Mucosa of rectum (tissue), 2 donors: ENCODE measurements around the gene C1QA.

Experiments used
- H3K27ac ChIP-seq, 2 donors: one replicate each; pipeline ENCODE4 v1.7.0; 2013; ENCODE audit warnings: inconsistent platforms in 2 of 2, low read depth in 2 of 2, low read length in 2 of 2
- H3K27me3 ChIP-seq, 2 donors: one replicate each; pipeline ENCODE4 v1.7.0; 2013; ENCODE audit warnings: low read length in 2 of 2; ENCODE audit not compliant: control insufficient read depth in 2 of 2, insufficient read depth in 2 of 2
- H3K36me3 ChIP-seq, 2 donors: one replicate each; pipeline ENCODE4 v1.7.0; 2013; ENCODE audit warnings: low read length in 2 of 2; ENCODE audit not compliant: control insufficient read depth in 2 of 2, insufficient read depth in 2 of 2
- H3K4me1 ChIP-seq, 2 donors: one replicate each; pipeline ENCODE4 v1.7.0; 2013; ENCODE audit warnings: low read length in 2 of 2, mild to moderate bottlenecking in 1 of 2; ENCODE audit not compliant: control insufficient read depth in 2 of 2, insufficient read depth in 2 of 2
- H3K4me3 ChIP-seq, 2 donors: one replicate each; pipeline ENCODE4 v1.7.0; 2013; ENCODE audit warnings: low read length in 2 of 2
- H3K9ac ChIP-seq, 2 donors: one replicate each; pipeline ENCODE4 v1.7.0; 2013; ENCODE audit warnings: low read length in 2 of 2, low read depth in 1 of 2, mild to moderate bottlenecking in 1 of 2
- H3K9me3 ChIP-seq, 2 donors: one replicate each; pipeline ENCODE4 v1.7.0; 2013; ENCODE audit warnings: low read length in 2 of 2; ENCODE audit not compliant: control insufficient read depth in 2 of 2
- donor health status: healthy.
- donor health status: Normal muscosa, but diverticular disease.

C1QA gene

DNA sequence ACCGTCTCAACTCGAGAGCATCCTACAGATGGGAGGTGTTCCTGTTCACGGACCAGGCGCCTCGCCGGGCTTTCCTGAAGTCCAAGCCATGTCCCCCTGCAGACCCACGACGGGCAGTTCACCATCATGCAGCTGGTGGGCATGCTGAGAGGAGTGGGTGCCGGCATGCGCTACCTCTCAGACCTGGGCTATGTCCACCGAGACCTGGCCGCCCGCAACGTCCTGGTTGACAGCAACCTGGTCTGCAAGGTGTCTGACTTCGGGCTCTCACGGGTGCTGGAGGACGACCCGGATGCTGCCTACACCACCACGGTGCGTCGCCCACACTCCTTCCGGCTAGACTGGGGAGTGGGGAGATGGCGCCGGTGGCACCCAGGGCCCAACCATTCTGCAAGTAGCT, 37.7 kb upstream of the C1QA start:
- no peaks in the 10 kb centered on the region for H3K9me3 ChIP-seq
- no peaks in the 10 kb centered on the region for H3K4me1 ChIP-seq
- H3K9ac ChIP-seq, result no peak overlapping the region
- no peaks in the 10 kb centered on the region for H3K36me3 ChIP-seq
- peaks cover 5 to 29% of the 10 kb centered on the region in 2 donors for H3K27me3 ChIP-seq
- H3K4me3 ChIP-seq, result no peak overlapping the region
- H3K27ac ChIP-seq, result no peak overlapping the region

DNA sequence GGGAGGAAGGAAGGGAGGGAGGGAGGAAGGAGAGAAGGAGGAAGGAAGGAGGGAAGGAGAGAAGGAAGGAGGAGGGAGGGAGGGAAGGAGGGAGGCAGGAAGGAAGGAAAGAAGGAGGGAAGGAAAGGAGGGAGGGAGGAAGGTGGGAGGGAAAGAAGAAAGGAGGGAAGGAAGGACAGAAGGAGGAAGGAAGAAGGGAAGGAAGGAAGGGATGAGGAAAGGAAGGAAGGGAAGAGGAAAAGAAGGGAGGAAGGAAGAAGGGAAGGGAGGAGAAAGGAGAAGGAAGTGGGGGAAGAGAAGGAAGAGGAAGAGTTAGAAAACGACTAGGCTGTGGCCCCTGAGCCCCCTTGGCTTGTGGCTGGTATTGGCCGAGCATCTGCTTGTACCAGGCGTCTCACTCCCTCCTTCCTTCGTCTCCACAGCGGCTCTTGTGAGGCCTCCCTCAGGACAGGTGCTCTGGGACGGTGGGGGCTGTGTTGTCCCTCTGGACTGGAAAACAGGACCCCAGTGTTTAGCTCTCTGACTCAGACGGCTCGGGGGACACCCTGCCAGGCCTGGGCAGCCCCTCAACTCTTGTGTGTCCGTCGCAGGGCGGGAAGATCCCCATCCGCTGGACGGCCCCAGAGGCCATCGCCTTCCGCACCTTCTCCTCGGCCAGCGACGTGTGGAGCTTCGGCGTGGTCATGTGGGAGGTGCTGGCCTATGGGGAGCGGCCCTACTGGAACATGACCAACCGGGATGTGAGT, 36.2 kb upstream of the C1QA start:
- Histone ChIP-seq H3K36me3 (no peaks in the 10 kb centered on the region), H3K27ac (no peak overlapping the region), H3K9ac (no peak overlapping the region), H3K9me3 (no peaks in the 10 kb centered on the region), H3K27me3 (peaks cover 2 to 17% of the 10 kb centered on the region in 2 donors), H3K4me3 (no peak overlapping the region), H3K4me1 (no peaks in the 10 kb centered on the region)

DNA sequence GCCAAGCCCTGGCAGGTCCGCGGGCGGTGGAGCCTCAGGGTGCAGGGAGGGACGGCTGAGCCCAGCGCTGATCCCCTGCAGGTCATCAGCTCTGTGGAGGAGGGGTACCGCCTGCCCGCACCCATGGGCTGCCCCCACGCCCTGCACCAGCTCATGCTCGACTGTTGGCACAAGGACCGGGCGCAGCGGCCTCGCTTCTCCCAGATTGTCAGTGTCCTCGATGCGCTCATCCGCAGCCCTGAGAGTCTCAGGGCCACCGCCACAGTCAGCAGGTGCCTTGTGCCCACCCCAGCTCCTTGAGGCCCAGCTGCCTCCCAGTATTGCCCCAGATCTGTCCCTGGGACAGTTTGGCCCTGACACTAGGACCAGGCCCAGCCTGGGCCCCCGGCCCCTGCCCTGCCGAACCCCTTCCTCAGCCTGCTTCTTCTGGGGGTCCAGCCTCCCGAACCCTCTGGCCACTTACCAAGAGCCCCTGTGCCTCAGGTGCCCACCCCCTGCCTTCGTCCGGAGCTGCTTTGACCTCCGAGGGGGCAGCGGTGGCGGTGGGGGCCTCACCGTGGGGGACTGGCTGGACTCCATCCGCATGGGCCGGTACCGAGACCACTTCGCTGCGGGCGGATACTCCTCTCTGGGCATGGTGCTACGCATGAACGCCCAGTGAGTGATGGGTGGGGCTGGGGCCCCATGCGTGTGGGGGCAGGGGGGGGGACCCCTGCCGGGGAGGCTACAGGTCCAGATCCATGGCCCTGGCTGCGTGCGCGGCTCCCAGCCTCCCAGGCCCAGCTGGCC, 35.4 kb upstream of the C1QA start:
- no peaks in the 10 kb centered on the region for H3K4me1 ChIP-seq
- no peak overlapping the region for H3K4me3 ChIP-seq
- H3K27me3 ChIP-seq, result peaks cover 6 to 18% of the 10 kb centered on the region in 2 donors
- H3K9ac ChIP-seq, result no peak overlapping the region
- no peak overlapping the region for H3K27ac ChIP-seq
- H3K36me3 ChIP-seq, result no peaks in the 10 kb centered on the region
- H3K9me3 ChIP-seq, result no peaks in the 10 kb centered on the region

DNA sequence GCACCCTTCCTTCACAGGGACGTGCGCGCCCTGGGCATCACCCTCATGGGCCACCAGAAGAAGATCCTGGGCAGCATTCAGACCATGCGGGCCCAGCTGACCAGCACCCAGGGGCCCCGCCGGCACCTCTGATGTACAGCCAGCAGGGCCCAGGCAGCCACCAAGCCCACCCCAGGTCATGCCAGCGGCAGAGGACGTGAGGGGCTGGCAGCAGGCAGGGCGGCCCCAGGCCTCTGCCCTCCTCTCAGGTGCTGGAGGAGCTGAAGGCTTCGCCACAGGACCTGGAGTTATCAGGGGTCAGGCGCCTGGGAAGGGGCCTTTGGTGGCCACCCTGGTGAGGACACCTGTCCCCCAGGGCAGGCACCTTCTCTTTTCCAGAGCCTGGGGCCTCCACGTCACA, 34.8 kb upstream of the C1QA start:
- Histone ChIP-seq H3K36me3 (no peaks in the 10 kb centered on the region), H3K27me3 (peaks cover 11 to 23% of the 10 kb centered on the region in 2 donors), H3K9me3 (no peaks in the 10 kb centered on the region), H3K9ac (no peak overlapping the region), H3K4me1 (no peaks in the 10 kb centered on the region), H3K27ac (no peak overlapping the region), H3K4me3 (no peak overlapping the region)

GRCh38 chr1:22602060-22602740, 34.2 kb upstream of the C1QA start:
- H3K27me3 ChIP-seq, result peaks cover 11 to 23% of the 10 kb centered on the region in 2 donors
- no peak overlapping the region for H3K4me3 ChIP-seq
- H3K36me3 ChIP-seq, result no peaks in the 10 kb centered on the region
- no peak overlapping the region for H3K27ac ChIP-seq
- H3K9me3 ChIP-seq, result no peaks in the 10 kb centered on the region
- no peak overlapping the region for H3K9ac ChIP-seq
- no peaks in the 10 kb centered on the region for H3K4me1 ChIP-seq

DNA sequence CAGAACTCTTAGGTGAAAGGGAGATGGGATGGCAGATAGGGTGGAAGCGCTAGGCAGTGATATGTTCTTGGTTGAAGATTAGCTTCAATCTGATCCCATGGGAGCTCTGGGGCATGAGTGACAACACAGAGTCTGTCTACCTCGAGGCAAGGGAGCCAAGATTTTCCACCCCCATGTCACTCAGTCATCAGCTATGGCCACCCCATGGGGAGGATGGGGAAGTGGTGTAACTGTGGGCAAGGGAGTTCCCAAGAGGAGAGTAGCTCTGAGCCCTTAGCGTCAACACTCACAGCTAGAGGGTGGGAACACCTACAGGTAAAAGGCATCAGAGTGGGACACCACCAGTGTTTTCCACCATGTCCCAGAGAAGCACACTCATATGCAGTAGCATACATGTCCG, 30.3 kb upstream of the C1QA start:
- H3K36me3 ChIP-seq, result no peaks in the 10 kb centered on the region
- H3K9ac ChIP-seq, result no peak overlapping the region
- H3K9me3 ChIP-seq, result no peaks in the 10 kb centered on the region
- no peaks in the 10 kb centered on the region for H3K4me1 ChIP-seq
- no peak overlapping the region for H3K27ac ChIP-seq
- no peak overlapping the region for H3K4me3 ChIP-seq
- peaks cover 18 to 22% of the 10 kb centered on the region in 2 donors for H3K27me3 ChIP-seq

GRCh38 chr1:22607154-22607553, 29.3 kb upstream of the C1QA start:
- no peak overlapping the region for H3K27ac ChIP-seq
- H3K9ac ChIP-seq, result no peak overlapping the region
- no peaks in the 10 kb centered on the region for H3K36me3 ChIP-seq
- H3K4me1 ChIP-seq, result no peaks in the 10 kb centered on the region
- H3K27me3 ChIP-seq, result peaks cover 18 to 22% of the 10 kb centered on the region in 2 donors
- H3K9me3 ChIP-seq, result no peaks in the 10 kb centered on the region
- H3K4me3 ChIP-seq, result no peak overlapping the region

DNA sequence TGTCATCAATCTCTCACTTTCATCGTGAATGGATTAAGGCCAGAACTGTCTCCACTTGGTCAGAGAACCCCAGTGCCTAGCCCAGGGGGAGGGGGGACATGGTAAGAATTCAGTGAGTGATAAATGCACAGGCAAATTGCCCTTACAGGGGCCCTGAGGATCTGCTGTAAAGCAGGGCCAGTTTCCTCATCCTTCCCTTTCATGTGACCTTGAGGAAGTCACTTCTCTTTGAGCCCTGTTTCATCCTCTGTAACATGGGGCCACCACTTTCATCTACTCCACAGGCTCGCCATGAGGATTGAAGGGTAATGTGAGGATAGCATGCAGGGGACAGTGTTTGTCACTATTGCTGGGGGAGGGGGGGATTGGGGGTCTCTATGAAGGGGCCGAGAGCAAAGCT, 28.1 kb upstream of the C1QA start:
- H3K4me1 ChIP-seq, result no peaks in the 10 kb centered on the region
- no peak overlapping the region for H3K9ac ChIP-seq
- H3K36me3 ChIP-seq, result no peaks in the 10 kb centered on the region
- H3K27ac ChIP-seq, result no peak overlapping the region
- H3K27me3 ChIP-seq, result peaks cover 14 to 22% of the 10 kb centered on the region in 2 donors
- H3K9me3 ChIP-seq, result no peaks in the 10 kb centered on the region
- no peak overlapping the region for H3K4me3 ChIP-seq

DNA sequence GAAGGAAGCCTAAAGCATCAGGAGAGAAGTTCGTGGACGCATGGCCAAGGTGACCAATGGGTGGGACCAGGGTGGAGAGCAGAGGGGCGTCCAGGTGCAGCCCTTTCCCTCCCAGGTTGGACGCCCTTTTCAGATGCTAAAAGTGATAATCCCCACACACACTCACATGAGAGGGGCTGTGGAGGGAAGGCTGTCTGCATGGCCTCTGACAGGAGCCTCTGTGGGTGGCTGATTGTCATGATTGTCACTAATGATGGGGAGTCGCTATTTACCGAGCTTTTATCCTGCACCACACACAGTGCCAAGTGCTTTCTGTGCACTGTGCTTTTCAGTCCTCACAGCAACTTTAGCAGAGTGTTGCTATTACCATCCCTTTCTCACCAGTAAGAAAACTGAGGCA, 27.1 kb upstream of the C1QA start:
- Histone ChIP-seq H3K4me3 (no peak overlapping the region), H3K27me3 (peaks cover 16 to 21% of the 10 kb centered on the region in 2 donors), H3K36me3 (no peaks in the 10 kb centered on the region), H3K9me3 (no peaks in the 10 kb centered on the region), H3K27ac (no peak overlapping the region), H3K4me1 (no peaks in the 10 kb centered on the region), H3K9ac (no peak overlapping the region)

GRCh38 chr1:22611530-22611947, 24.9 kb upstream of the C1QA start:
- Histone ChIP-seq H3K9ac (no peak overlapping the region), H3K9me3 (no peaks in the 10 kb centered on the region), H3K36me3 (no peaks in the 10 kb centered on the region), H3K27me3 (peaks cover 10 to 11% of the 10 kb centered on the region in 2 donors), H3K4me3 (no peak overlapping the region), H3K4me1 (no peaks in the 10 kb centered on the region), H3K27ac (no peak overlapping the region)
